ENCODE data around the gene CCDC188.

GRCh38 chr22:20148414-20148813 is 2.4 kb downstream of the CCDC188 start:
- TF ChIP-seq CTCF (IDR thresholded peaks at IDR 0.05; ENCODE audit: low read depth, low read length) (no peak), EZH2phosphoT487 (IDR thresholded peaks at IDR 0.05; ENCODE audit: low read depth) (no peak)
